Mesendoderm (in vitro differentiated cells): ENCODE data around the gene COMMD9. TPM values are rescaled to one million over a fixed set of nuclear protein-coding genes. Genes with fewer than 3 reads are reported as not detected.

Experiments
- DNase-seq: peaks from one replicate; pipeline ENCODE4 v3.0.0; 2013
- H2AK5ac ChIP-seq: 2 replicates; pipeline ENCODE4 v1.6.1; 2013; ENCODE audit warnings: low read length, inconsistent platforms
- H2BK120ac ChIP-seq: 2 replicates; pipeline ENCODE4 v1.6.1; 2013; ENCODE audit warnings: low read depth, mild to moderate bottlenecking, low read length, moderate library complexity, mixed read lengths
- H2BK15ac ChIP-seq: replicated peaks from 2 replicates; pipeline ENCODE4 v1.6.1; 2013; ENCODE audit warnings: low read depth, mild to moderate bottlenecking, moderate library complexity
- H2BK5ac ChIP-seq: 2 replicates; pipeline ENCODE4 v1.6.1; 2013; ENCODE audit warnings: low read length, inconsistent platforms
- H3K18ac ChIP-seq: 2 replicates; pipeline ENCODE4 v1.6.1; 2013; ENCODE audit warnings: mild to moderate bottlenecking, low read length, mixed read lengths
- H3K23ac ChIP-seq: one replicate; pipeline ENCODE4 v1.6.1; 2013; ENCODE audit warnings: low read length
- H3K27ac ChIP-seq: 2 replicates; pipeline ENCODE4 v1.5.1; 2013; ENCODE audit warnings: low read depth, mild to moderate bottlenecking, inconsistent platforms, low read length, moderate library complexity
- H3K27me3 ChIP-seq: 2 replicates; pipeline ENCODE4 v1.6.1; 2013; ENCODE audit warnings: low read length, control low read depth, mild to moderate bottlenecking, inconsistent platforms; ENCODE audit not compliant: insufficient read depth, poor library complexity
- H3K36me3 ChIP-seq: 2 replicates; pipeline ENCODE4 v1.6.1; 2013; ENCODE audit warnings: low read length, inconsistent platforms; ENCODE audit not compliant: control insufficient read depth, insufficient read depth
- H3K4ac ChIP-seq: one replicate; pipeline ENCODE4 v1.6.1; 2013; ENCODE audit warnings: low read depth, mild to moderate bottlenecking, low read length, moderate library complexity
- H3K4me1 ChIP-seq: 2 replicates; pipeline ENCODE4 v1.6.1; 2013; ENCODE audit warnings: low read depth, low read length, inconsistent platforms; ENCODE audit not compliant: control insufficient read depth
- H3K4me2 ChIP-seq: 2 replicates; pipeline ENCODE4 v1.6.1; 2013; ENCODE audit warnings: low read length
- H3K4me3 ChIP-seq: 2 replicates; pipeline ENCODE4 v1.5.1; 2013; ENCODE audit warnings: mild to moderate bottlenecking, low read length
- H3K56ac ChIP-seq: one replicate; pipeline ENCODE4 v1.6.1; 2013; ENCODE audit warnings: low read length
- H3K79me1 ChIP-seq: 2 replicates; pipeline ENCODE4 v1.6.1; 2013; ENCODE audit warnings: low read length, inconsistent platforms
- H3K79me2 ChIP-seq: 2 replicates; pipeline ENCODE4 v1.6.1; 2013; ENCODE audit warnings: mild to moderate bottlenecking, low read length; ENCODE audit not compliant: control insufficient read depth, insufficient read depth
- H3K9ac ChIP-seq: 2 replicates; pipeline ENCODE4 v1.6.1; 2013; ENCODE audit warnings: low read length, inconsistent platforms
- H4K5ac ChIP-seq: one replicate; pipeline ENCODE4 v1.6.1; 2013; ENCODE audit warnings: low read length
- H4K8ac ChIP-seq: one replicate; pipeline ENCODE4 v1.6.1; 2013; ENCODE audit warnings: low read depth, mild to moderate bottlenecking, control low read depth, low read length, moderate library complexity
- whole genome bisulfite sequencing: extraction: QIAGEN DNeasy Blood & Tissue Kit; methylation state at CpG from one replicate; pipeline ENCODE4 v1.1.7; 2013; ENCODE audit warnings: low lambda C conversion rate, missing lambda C conversion rate; ENCODE audit not compliant: insufficient coverage; ENCODE audit errors: extremely low coverage; 5-methylcytosine and 5-hydroxymethylcytosine counted together
- polyA plus RNA-seq, 2 experiments: library from polyadenylated mRNA; stranded (reverse); fragments of 200-250 nt; gene quantifications; one replicate each; pipeline ENCODE4 v1.2.3, GENCODE V29; 2013

The COMMD9 gene
- polyA plus RNA-seq (2013, experiment 1 of 2) = 45.4 TPM
- 39.6 TPM for polyA plus RNA-seq (2013, experiment 2 of 2)

GRCh38 chr11:36289226-36289852, at the start of gene COMMD9:
COMMD9 (minus strand) TSS chr11:36289424; CDS start chr11:36289412, 12 bp downstream.
- H3K9ac ChIP-seq = peak within 1 kb of the TSS; percentile 57
- no peak within 1 kb of the TSS for H3K18ac ChIP-seq
- DNase-seq = peak; percentile 97
- no peak within 1 kb of the TSS for H4K8ac ChIP-seq
- H3K4me3 ChIP-seq = peak within 1 kb of the TSS; percentile 58
- no peak within 1 kb of the TSS for H3K27ac ChIP-seq
- WGBS = no CpG with 5 or more reads among the region's 31 CpGs
- no peak within 1 kb of the TSS for H2BK5ac ChIP-seq
- H2BK120ac ChIP-seq = no peak within 1 kb of the TSS
- H2BK15ac ChIP-seq = no peak within 1 kb of the TSS
- H3K36me3 ChIP-seq = no peaks in the 10 kb centered on the region
- H3K56ac ChIP-seq = peak within 1 kb of the TSS; percentile 50
- H3K79me1 ChIP-seq = no peaks in the 10 kb centered on the region
- no peak within 1 kb of the TSS for H3K4ac ChIP-seq
- H3K27me3 ChIP-seq = no peaks in the 10 kb centered on the region
- H2AK5ac ChIP-seq = no peak within 1 kb of the TSS
- H3K4me2 ChIP-seq = peak within 1 kb of the TSS; percentile 52
- no peak within 1 kb of the TSS for H3K23ac ChIP-seq
- no peak within 1 kb of the TSS for H4K5ac ChIP-seq
- no peaks in the 10 kb centered on the region for H3K4me1 ChIP-seq
- H3K79me2 ChIP-seq = no peaks in the 10 kb centered on the region

- Histone ChIP-seq H3K79me2 (no peaks in the 10 kb centered on the region), H3K4ac (no peak overlapping the region), H2BK5ac (no peak overlapping the region), H2BK15ac (no peak overlapping the region), H3K79me1 (no peaks in the 10 kb centered on the region), H3K36me3 (no peaks in the 10 kb centered on the region), H2BK120ac (no peak overlapping the region), H3K4me1 (no peaks in the 10 kb centered on the region), H3K23ac (no peak overlapping the region), H3K56ac (no peak overlapping the region), H4K8ac (no peak overlapping the region), H4K5ac (no peak overlapping the region), H3K4me2 (no peak overlapping the region), H3K27ac (no peak overlapping the region), H3K9ac (no peak overlapping the region), H3K18ac (no peak overlapping the region), H3K4me3 (no peak overlapping the region), H3K27me3 (no peaks in the 10 kb centered on the region), H2AK5ac (no peak overlapping the region)
- no CpG with 5 or more reads among the region's 2 CpGs for WGBS
- DNase-seq = peak; percentile 82
Measured at GRCh38 chr11:36333897-36334296, 44.7 kb upstream of the COMMD9 start.

- no peak overlapping the region for H2BK15ac ChIP-seq
- no peak overlapping the region for H3K4me2 ChIP-seq
- no peak overlapping the region for H2BK5ac ChIP-seq
- no peak overlapping the region for H2AK5ac ChIP-seq
- no peaks in the 10 kb centered on the region for H3K27me3 ChIP-seq
- H3K56ac ChIP-seq = no peak overlapping the region
- no peaks in the 10 kb centered on the region for H3K4me1 ChIP-seq
- WGBS = no CpG with 5 or more reads among the region's 1 CpG
- H3K27ac ChIP-seq = no peak overlapping the region
- H3K9ac ChIP-seq = no peak overlapping the region
- no peak overlapping the region for H3K4ac ChIP-seq
- no peaks in the 10 kb centered on the region for H3K36me3 ChIP-seq
- no peak overlapping the region for H3K18ac ChIP-seq
- H3K4me3 ChIP-seq = no peak overlapping the region
- DNase-seq = no peak
- H2BK120ac ChIP-seq = no peak overlapping the region
- H3K23ac ChIP-seq = no peak overlapping the region
- H3K79me2 ChIP-seq = no peaks in the 10 kb centered on the region
- H4K5ac ChIP-seq = no peak overlapping the region
- H3K79me1 ChIP-seq = no peaks in the 10 kb centered on the region
- no peak overlapping the region for H4K8ac ChIP-seq
Measured at GRCh38 chr11:36333468-36333867, 44.2 kb upstream of the COMMD9 start.

GRCh38 chr11:36330411-36330810, 41.2 kb upstream of the COMMD9 start:
- no CpG with 5 or more reads among the region's 2 CpGs for WGBS
- no peak overlapping the region for H4K5ac ChIP-seq

GRCh38 chr11:36328966-36329673, 39.9 kb upstream of the COMMD9 start:
- H3K27me3 ChIP-seq = no peaks in the 10 kb centered on the region
- H2BK5ac ChIP-seq = no peak overlapping the region
- WGBS = no CpG with 5 or more reads among the region's 2 CpGs

More at GRCh38 chr11:36330411-36330810, 41.2 kb upstream of the COMMD9 start:
- no peak overlapping the region for H3K27ac ChIP-seq
- no peak overlapping the region for H2BK5ac ChIP-seq
- no peak overlapping the region for H3K4me3 ChIP-seq
- no peaks in the 10 kb centered on the region for H3K36me3 ChIP-seq
- H2BK120ac ChIP-seq = no peak overlapping the region
- H3K9ac ChIP-seq = no peak overlapping the region
- H2BK15ac ChIP-seq = no peak overlapping the region
- no peaks in the 10 kb centered on the region for H3K79me2 ChIP-seq
- no peaks in the 10 kb centered on the region for H3K79me1 ChIP-seq
- no peak for DNase-seq
- no peaks in the 10 kb centered on the region for H3K27me3 ChIP-seq
- H3K56ac ChIP-seq = no peak overlapping the region
- H3K4ac ChIP-seq = no peak overlapping the region
- no peak overlapping the region for H2AK5ac ChIP-seq
- H3K4me1 ChIP-seq = no peaks in the 10 kb centered on the region
- H3K23ac ChIP-seq = no peak overlapping the region
- H4K8ac ChIP-seq = no peak overlapping the region
- no peak overlapping the region for H3K18ac ChIP-seq
- H3K4me2 ChIP-seq = no peak overlapping the region

More at GRCh38 chr11:36328966-36329673, 39.9 kb upstream of the COMMD9 start:
- Histone ChIP-seq H3K56ac (no peak overlapping the region), H3K23ac (no peak overlapping the region), H3K4me3 (no peak overlapping the region), H2AK5ac (no peak overlapping the region), H3K4ac (no peak overlapping the region), H4K8ac (no peak overlapping the region), H2BK120ac (no peak overlapping the region), H3K4me2 (no peak overlapping the region), H3K36me3 (no peaks in the 10 kb centered on the region), H3K79me2 (no peaks in the 10 kb centered on the region), H4K5ac (no peak overlapping the region), H3K27ac (no peak overlapping the region), H2BK15ac (no peak overlapping the region), H3K4me1 (no peaks in the 10 kb centered on the region), H3K18ac (no peak overlapping the region), H3K9ac (no peak overlapping the region), H3K79me1 (no peaks in the 10 kb centered on the region)
- DNase-seq = no peak
